ENCODE results near the gene DNM2.
"Not testable (repeated sequence)": the region's sequence is repeated elsewhere in the genome, so short reads cannot be mapped to it uniquely, and the experiment has no call there.

Gene DNM2

GRCh38 chr19:10756371-10756770 is 38.5 kb downstream of the DNM2 start:
- no peak for DNase-seq

GRCh38 chr19:10756791-10757190 is 38.9 kb downstream of the DNM2 start:
- no peak for DNase-seq

DNA sequence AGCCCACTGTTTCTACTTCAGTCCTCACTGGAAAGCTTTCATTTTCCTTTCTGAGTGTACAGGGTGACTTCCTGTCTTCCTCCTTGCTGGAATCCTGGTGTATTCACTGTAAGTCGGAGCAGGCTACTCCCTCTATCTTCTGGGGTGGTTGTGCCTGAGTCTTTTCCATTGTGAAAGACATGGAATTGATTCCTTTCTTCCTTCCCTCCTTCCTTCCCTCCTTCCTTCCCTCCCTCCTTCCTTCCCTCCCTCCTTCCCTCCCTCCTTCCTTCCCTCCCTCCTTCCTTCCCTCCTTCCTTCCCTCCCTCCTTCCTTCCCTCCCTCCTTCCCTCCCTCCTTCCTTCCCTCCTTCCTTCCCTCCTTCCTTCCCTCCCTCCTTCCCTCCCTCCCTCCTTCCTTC is 40.2 kb downstream of the DNM2 start:
- DNase-seq: not testable (repeated sequence)

DNA sequence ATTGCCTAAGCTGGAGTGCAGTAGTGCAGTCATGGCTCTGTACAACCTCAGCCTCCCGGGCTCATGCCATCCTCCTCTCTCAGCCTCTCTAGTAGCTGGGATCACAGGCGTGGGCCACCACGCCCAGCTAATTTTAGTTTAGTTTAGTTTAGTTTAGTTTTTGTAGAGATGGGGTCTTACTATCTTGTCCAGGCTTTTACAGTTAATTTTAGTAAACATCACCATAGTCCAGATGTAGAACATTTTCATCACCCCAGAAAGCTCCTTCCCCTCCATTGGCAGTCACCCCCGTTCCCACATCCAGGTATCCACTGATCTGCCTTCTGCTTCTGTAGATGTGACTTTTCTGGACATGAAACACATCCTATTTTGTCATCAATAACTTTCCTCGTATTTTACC is 41.1 kb downstream of the DNM2 start:
- no peak for DNase-seq

DNA sequence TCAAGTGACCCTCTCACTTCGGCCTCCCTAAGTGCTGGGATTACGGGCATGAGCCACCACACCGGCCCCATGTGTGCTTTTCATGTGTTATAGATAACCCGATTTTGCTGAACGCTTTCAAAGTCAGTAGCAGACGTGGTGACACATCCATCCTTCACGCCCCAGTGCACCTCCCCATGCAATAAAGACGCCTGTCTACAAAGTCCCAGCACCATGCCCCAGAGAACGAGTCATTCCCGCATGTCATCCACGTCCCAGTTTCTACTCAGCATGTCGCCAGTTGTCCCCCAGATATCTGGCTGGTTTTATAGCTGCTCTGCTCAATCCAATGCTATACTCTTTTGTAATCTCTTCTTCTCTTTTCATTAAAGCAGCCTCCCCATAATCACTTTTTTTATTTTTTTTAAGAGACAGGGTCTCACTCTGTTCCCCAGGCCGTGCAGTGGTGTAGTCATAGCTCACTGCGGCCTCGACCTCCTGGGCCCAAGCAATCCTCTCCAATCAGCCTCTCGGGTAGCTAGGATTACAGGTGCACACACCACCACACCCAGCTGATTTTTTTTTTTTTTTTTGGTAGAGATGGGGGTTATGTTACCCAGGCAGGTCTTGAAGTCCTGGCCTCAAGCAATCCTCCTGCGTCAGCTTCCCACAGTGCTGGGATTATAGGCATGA is 42.5 kb downstream of the DNM2 start:
- no peak for DNase-seq

GRCh38 chr19:10761443-10762250 is 43.8 kb downstream of the DNM2 start:
- DNase-seq: no peak

- DNase-seq: peak; percentile 52
These were observed 44.8 kb downstream of the DNM2 start for GRCh38 chr19:10762656-10763055.

DNA sequence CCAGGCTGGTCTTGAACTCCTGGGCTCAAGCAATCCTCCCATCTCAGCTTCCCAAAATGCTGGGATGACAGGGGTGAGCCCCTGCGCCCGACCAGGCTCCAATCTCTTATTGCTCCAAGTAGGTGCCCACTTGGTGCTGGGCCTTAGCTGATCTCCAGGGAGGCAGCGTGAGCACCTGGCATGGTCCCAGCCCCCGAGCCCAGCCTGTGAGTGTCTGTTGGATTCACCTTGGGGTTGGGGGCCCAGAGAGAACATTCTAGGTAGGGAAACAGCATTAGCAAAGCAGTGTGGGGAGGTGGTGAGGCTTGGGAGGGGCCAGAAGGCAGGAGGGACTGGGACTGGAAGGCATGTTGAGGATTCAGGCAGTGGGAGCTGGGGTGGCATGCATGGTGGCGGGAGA is 45.5 kb downstream of the DNM2 start:
- no peak for DNase-seq

DNA sequence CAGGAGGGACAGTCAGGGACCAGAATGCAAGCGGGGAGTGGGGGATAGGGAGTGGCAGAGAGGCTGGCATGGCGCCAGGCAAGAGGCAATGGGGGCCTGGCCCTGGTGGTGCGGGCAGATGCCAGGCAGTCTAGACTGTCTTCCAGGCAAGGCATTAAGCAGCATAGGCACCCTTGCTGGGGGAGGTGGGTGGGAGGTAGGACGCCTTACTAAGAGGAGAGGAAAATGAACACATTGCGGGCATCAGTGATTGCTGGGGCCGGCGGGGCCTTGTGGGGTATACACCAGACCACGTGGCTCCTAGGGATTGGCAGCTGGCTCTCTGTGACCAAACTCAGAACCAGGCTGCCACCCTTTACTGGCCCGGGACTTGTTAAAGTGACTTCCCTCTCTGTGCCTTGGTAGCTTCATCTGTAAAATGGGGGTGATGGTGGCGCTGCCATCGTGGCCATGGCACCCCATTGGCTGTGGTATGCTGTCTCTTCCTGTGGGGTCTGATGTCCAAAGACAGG is 46.0 kb downstream of the DNM2 start:
- no peak for DNase-seq

- DNase-seq: no peak
These were observed 46.5 kb downstream of the DNM2 start for GRCh38 chr19:10764340-10764894.

DNA sequence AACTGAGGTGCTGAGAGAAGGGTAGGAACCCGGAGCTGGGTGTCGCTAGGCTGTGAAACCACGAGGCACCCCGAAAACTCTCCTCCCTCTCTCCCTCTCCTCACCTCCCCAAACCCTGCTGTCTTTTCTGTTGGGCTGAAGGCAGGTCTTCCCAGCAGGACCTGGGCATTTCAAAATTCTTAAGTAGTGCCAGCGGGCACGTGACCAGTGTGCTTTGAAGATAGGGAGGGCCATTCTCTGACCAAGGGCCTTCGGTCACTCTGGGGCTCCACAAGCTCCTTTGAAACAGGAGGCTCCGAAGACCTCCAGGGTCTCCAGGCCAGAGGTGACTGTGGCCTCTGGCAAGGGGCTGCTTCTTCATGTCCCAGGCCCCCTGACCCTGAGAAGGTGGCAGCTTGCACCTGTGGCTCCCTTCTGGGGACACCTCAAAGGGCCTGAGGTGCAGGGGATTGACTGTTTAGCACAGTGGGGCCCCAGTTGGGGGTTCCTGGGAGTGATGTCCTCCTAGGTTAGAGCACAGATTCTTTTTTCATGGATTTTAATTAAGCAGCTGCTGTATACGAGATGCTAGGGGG is 48.3 kb downstream of the DNM2 start:
- no peak for DNase-seq

DNA sequence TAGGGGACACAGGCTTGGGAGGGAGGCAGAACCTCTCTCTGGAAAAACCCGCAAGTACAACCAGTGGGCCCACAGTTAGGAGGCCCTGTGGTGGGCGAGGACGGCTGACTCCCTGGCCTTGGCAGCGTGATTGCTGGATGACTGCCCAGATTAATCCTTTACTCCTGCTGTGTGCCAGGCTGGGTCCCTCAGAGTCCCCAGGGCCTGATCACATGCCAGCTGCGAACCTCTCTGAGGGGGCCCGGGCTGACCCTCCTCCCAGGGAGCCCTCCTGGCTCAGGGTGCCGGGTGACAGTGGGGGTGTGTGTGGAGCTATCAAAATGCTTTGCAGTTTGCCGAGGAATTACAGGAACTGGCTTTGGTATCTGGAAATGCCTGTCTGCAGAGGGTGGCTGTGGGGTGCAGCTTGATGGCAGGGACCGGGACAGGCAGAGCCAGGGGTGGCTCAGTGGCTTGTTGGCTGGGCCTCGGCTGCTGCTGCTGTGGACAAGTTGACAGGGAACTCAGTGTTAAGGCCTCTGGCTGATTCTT is 48.9 kb downstream of the DNM2 start:
- DNase-seq: no peak

- no peak for DNase-seq
These were observed 49.8 kb downstream of the DNM2 start for GRCh38 chr19:10767726-10768125.

DNA sequence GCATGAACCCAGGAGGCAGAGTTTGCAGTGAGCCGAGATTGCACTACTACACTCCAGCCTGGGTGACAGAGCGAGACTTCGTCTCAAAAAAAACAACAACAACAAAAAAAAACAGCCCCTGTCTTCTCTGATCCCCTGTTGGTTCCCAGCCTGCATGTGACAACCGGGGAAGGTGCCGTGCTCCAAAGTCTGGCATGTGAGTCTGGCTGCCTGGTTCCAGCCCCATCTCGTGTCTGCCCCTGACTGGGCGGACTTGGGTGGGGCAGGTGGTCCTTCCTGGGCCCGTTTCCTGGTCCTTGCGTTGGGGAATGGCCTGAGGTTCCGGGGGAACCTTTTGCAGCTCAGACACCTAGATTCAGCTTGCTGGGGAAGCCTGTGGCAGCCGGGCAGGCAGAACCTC is 50.5 kb downstream of the DNM2 start:
- DNase-seq: no peak

DNA sequence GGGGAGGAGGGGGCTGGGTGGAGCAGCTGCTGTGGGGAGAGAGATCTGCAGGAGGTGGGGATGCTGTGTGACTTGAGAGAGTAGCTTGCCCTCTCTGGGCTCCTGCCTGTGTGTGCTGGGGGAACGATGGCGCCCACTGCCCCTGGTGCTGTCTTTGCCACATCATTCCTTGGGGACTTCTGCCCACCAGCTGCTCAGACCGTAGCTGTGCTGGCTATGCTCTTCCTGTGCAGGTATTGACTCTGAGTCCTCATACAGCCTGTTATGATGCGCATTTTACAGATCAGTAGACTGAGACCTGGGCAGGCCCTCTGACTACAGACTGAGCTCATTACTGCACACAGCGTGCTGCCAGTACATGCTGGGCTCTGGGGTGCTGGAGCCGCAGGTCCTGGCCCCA is 51.1 kb downstream of the DNM2 start:
- no peak for DNase-seq

DNA sequence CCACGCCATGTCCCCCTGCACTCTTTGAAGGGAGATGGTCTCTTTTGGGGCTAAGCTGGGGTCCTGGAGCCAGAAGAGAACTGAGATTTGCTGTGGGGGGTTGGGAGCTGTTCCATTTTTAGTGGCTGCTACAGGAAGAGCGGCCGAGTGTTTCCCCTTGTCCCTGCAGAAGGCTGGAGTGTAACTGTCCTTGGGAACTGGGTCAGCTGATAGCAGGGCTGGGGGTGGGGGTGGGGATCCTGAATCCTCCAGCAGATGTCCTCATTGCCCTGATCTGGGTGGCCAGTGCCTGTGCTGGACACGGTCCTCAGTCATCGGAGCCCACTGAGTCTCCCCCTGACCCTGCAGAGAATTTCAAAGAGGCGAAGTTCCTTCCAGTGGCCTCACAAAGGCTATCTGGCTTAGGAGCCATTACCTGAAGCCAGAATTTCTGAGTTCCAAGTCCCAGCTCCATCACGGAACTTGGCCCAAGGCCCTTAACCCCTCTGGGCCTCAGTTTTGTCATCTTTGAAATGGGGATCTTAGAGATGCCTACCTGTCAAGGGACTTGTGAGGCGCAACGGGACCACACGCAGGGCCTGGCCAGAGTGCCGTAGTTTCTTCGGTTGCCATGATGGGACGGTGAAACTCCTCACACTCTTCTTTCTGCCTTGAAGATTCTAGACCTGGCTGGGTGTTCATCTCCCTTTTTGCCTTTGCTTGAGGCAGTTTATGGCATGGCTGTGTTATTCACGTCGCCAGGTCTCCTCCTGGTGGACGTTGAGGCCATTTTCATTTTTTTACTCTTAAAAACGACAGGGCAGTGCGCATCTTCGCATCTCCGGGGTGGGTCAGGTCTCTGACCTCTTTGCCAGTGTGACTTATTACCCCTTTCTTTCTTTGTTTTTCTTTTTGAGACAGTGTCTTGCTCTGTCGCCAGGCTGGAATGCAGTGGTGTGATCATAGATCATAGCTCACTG is 51.9 kb downstream of the DNM2 start:
- DNase-seq: no peak

- DNase-seq: no peak
These were observed 56.1 kb downstream of the DNM2 start for GRCh38 chr19:10773969-10774368.

DNA sequence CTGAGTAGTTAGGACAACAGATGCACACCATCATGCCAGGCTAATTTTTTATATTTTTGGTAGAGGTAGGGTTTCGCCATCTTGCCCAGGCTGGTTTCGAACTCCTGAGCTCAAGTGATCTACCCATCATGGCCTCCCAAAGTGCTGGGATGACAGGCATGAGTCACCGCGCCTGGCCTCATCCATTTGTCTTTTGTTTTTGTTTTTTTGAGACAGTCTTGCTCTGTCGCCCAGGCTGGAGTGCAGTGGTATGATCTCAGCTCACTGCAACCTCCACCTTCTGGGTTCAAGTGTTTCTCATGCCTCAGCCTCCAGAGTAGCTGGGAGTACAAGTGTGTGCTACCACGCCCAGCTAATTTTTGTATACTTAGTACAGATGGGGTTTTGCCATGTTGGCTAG is 57.0 kb downstream of the DNM2 start:
- DNase-seq: no peak

- DNase-seq: no peak
These were observed 59.2 kb downstream of the DNM2 start for GRCh38 chr19:10776900-10777650.

DNA sequence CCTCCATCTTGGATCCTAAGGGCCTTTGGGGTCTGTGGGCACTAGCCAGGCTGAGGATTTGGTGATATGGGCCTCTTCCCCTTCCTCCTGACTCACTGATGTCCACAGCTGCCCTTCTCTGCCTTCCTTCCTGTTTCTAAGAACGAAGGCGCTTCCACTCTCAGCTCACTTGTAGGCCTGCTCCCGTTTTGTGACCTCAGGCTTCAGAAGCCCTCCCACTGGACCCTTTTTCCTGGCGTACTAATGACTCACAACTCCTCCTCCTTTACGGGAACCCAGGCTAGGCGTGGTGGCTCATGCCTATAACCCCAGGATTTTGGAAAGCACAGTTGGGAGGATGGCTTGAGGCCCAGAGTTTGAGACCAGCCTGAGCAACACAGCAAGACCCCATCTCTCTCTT is 62.5 kb downstream of the DNM2 start:
- DNase-seq: peak; percentile 7

DNA sequence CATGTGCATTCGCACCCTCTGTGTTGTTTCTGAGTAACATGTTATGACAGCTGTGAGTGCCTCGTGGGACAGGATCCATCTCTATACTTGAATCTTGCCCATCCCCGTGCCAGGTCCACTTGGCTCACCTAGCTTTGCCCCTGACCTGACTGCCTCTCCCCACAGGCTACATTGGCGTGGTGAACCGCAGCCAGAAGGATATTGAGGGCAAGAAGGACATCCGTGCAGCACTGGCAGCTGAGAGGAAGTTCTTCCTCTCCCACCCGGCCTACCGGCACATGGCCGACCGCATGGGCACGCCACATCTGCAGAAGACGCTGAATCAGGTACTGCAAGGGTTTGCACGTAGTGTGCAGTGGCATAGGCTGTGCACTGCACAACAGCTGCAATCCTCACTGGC is 64.9 kb downstream of the DNM2 start:
- DNase-seq: no peak

DNA sequence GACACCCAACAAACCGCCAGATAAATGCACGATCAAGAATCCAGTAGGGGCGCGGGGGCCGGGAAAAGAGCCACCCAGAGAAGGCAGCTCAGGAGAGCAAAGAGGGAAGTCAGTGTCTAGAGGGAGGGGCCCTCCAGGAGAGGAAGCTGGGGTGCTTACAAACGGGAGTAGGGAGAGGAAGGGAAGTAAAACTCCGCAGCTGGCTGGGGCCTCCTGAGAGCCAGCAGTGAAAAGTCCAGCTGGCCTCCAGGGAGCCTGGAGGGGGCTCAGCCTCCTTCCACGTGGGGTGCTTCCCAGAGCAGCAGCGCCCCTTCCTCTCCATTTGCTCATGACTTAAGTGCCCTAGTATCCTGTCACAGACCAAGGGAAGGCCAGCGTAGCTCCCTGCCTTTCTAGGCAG is 66.4 kb downstream of the DNM2 start:
- DNase-seq: no peak

All from CD4-positive, alpha-beta T cell treated with Interleukin-17A for 1 hour (primary cell).